MCF 10A (cell line): ENCODE data around the gene LCN12. TPM values are rescaled to one million over a fixed set of nuclear protein-coding genes. Genes with fewer than 3 reads are reported as not detected.

Source experiments
- BruUV-seq: library from RNA; stranded (reverse); fragments of 400-500 nt; replicated peaks from 2 replicates; lab custom pipeline; 2021; lab: Mats Ljungman, UMichigan
- CTCF ChIA-PET: fragments of 300-600 bp; sonication (Branson Sonifier 250); formaldehyde crosslinking; extraction: SDS; loops from one replicate; lab custom pipeline; 2021; ENCODE audit warnings: antibody characterized with exemption, inconsistent platforms; lab: Yijun Ruan, JAX
- POLR2A ChIA-PET: fragments of 300-600, 350-650 bp; sonication (Branson Sonifier 250); formaldehyde crosslinking; extraction: SDS; loops from one replicate; lab custom pipeline; 2020; ENCODE audit warnings: antibody characterized with exemption, inconsistent platforms; lab: Yijun Ruan, JAX
- DNase-seq: peaks from one replicate; pipeline ENCODE4 v3.0.0-alpha.2; 2018; ENCODE audit not compliant: unreplicated experiment
- H3K27ac Mint-ChIP-seq: one replicate; pipeline ENCODE4 v1.8.0; 2022; ENCODE audit warnings: mild to moderate bottlenecking, low read depth, mixed read lengths; ENCODE audit not compliant: unreplicated experiment
- H3K27me3 Mint-ChIP-seq: one replicate; pipeline ENCODE4 v1.8.0; 2022; ENCODE audit warnings: mixed read lengths; ENCODE audit not compliant: insufficient read depth, unreplicated experiment
- H3K36me3 Mint-ChIP-seq: one replicate; pipeline ENCODE4 v1.8.0; 2022; ENCODE audit warnings: mild to moderate bottlenecking, moderate library complexity, mixed read lengths; ENCODE audit not compliant: insufficient read depth, unreplicated experiment
- H3K4me1 Mint-ChIP-seq: one replicate; pipeline ENCODE4 v1.8.0; 2022; ENCODE audit warnings: mixed read lengths; ENCODE audit not compliant: insufficient read depth, unreplicated experiment
- H3K4me3 Mint-ChIP-seq: one replicate; pipeline ENCODE4 v1.8.0; 2022; ENCODE audit warnings: mild to moderate bottlenecking, moderate library complexity, mixed read lengths; ENCODE audit not compliant: unreplicated experiment
- H3K9me3 Mint-ChIP-seq: one replicate; pipeline ENCODE4 v1.8.0; 2022; ENCODE audit warnings: mixed read lengths; ENCODE audit not compliant: unreplicated experiment
- intact Hi-C: fragments of 100-400 bp; cut with micrococcal nuclease; formaldehyde crosslinking; loops from 2 replicates; pipeline ENCODE4 v1.14.1; 2022
- total RNA-seq: library from RNA; stranded (reverse); gene quantifications from 2 replicates; pipeline ENCODE4 v1.2.3, GENCODE V29; 2022
- TF ChIP-seq, protein P1 (sequence below): fragments of 200-600 bp; IDR thresholded peaks from one replicate; pipeline ENCODE4 v1.8.0; 2022; ENCODE audit warnings: antibody characterized with exemption, mild to moderate bottlenecking; ENCODE audit not compliant: unreplicated experiment

LCN12 gene
- total RNA-seq, 1 experiment from 2014 or later: 0.86 TPM

DNA sequence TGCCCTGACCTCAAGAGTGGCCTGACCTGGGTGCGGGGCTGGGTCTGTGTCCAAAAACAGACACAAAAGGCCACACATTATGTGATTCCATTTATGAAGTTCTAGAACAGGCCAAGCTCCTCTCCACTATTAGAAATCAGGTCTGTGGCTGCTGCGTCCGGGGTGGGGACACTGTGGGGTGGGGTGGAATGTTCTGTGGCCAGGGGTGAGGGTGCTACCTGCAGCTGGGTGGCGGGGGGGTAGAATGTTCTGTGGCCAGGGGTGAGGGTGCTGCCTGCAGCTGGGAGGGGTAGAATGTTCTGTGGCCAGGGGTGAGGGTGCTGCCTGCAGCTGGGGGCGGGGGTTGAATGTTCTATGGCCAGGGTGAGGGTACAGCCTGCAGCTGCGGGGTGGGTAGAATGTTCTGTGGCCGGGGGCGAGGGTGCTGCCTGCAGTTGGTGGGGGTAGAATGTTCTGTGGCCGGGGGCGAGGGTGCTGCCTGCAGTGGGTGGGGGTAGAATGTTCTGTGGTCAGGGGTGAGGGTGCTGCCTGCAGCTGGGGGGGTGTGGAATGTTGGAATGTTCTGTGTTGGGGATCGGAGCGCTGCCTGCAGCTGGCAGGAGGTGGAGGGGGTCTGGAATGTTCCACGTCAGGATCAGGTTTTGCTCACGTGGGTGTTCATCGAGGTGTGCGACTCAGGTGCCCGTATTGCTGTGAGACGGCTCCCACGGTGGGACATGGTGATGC, 8.3 kb downstream of the LCN12 start:
- BruUV-seq: no TSS peak

GRCh38 chr9:136960938-136961275, 8.8 kb downstream of the LCN12 start:
- ChIA-PET CTCF (no interaction called here), POLR2A (no interaction called here)
- no peak overlapping the region for H3K27ac Mint-ChIP-seq
- TF ChIP-seq, protein P1, sequence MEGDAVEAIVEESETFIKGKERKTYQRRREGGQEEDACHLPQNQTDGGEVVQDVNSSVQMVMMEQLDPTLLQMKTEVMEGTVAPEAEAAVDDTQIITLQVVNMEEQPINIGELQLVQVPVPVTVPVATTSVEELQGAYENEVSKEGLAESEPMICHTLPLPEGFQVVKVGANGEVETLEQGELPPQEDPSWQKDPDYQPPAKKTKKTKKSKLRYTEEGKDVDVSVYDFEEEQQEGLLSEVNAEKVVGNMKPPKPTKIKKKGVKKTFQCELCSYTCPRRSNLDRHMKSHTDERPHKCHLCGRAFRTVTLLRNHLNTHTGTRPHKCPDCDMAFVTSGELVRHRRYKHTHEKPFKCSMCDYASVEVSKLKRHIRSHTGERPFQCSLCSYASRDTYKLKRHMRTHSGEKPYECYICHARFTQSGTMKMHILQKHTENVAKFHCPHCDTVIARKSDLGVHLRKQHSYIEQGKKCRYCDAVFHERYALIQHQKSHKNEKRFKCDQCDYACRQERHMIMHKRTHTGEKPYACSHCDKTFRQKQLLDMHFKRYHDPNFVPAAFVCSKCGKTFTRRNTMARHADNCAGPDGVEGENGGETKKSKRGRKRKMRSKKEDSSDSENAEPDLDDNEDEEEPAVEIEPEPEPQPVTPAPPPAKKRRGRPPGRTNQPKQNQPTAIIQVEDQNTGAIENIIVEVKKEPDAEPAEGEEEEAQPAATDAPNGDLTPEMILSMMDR: no peak
- no peak overlapping the region for H3K4me3 Mint-ChIP-seq
- BruUV-seq: no TSS peak
- H3K27me3 Mint-ChIP-seq: no peaks in the 10 kb centered on the region
- peaks cover 10% of the 10 kb centered on the region for H3K4me1 Mint-ChIP-seq
- peaks cover 10% of the 10 kb centered on the region for H3K9me3 Mint-ChIP-seq
- intact Hi-C loops: no loop called here
- DNase-seq: no peak
- H3K36me3 Mint-ChIP-seq: peaks cover 7% of the 10 kb centered on the region

More for the DNA sequence above, 8.3 kb downstream of the LCN12 start:
- no peak for DNase-seq
- intact Hi-C loops: no loop called here
- no peaks in the 10 kb centered on the region for H3K27me3 Mint-ChIP-seq
- no peak overlapping the region for H3K27ac Mint-ChIP-seq
- no peak overlapping the region for H3K4me3 Mint-ChIP-seq
- ChIA-PET POLR2A (interaction anchor here (1.5 kb wide), 1 partner anchor 12 kb away, joined by 5 read pairs; no protein-coding TSS in a partner anchor), CTCF (interaction anchor here (1.1 kb wide), 2 partner anchors 69 to 75 kb away, joined by 3 read pairs; no protein-coding TSS in a partner anchor)
- TF ChIP-seq, protein P1: no peak
- peaks cover 10% of the 10 kb centered on the region for H3K9me3 Mint-ChIP-seq
- peaks cover 10% of the 10 kb centered on the region for H3K4me1 Mint-ChIP-seq
- H3K36me3 Mint-ChIP-seq: peaks cover 7% of the 10 kb centered on the region

GRCh38 chr9:136961279-136962065, 9.4 kb downstream of the LCN12 start:
- H3K9me3 Mint-ChIP-seq: peaks cover 6% of the 10 kb centered on the region
- CTCF ChIA-PET: interaction anchor here (0.6 to 1.5 kb wide), 2 partner anchors 8 to 28 kb away, joined by 3 read pairs; no protein-coding TSS in a partner anchor

More at GRCh38 chr9:136961279-136962065, 9.4 kb downstream of the LCN12 start:
- POLR2A ChIA-PET: no interaction called here
- intact Hi-C loops: no loop called here
- TF ChIP-seq, protein P1: no peak
- no peak for DNase-seq
- Mint-ChIP-seq H3K36me3 (peaks cover 7% of the 10 kb centered on the region), H3K27ac (no peak overlapping the region), H3K4me1 (peaks cover 10% of the 10 kb centered on the region), H3K27me3 (no peaks in the 10 kb centered on the region), H3K4me3 (no peak overlapping the region)
- BruUV-seq: no TSS peak
